Nucleus accumbens (tissue), 56 donors: ENCODE results near the gene ITGA11.

ENCODE experiments used
- DNase-seq, 56 donors: peaks; one replicate each; lab custom pipeline; 2025; lab: John Stamatoyannopoulos, UW

ITGA11 gene

GRCh38 chr15:68413363-68414205 lies 18.4 kb downstream of the ITGA11 start:
- no peak for DNase-seq

- no peak for DNase-seq
Observed at GRCh38 chr15:68412218-68412617, 19.7 kb downstream of the ITGA11 start.

- no peak for DNase-seq
Observed at GRCh38 chr15:68411735-68412134, 20.2 kb downstream of the ITGA11 start.

GRCh38 chr15:68411343-68411675 lies 20.7 kb downstream of the ITGA11 start:
- no peak for DNase-seq

- no peak for DNase-seq
Observed at GRCh38 chr15:68410466-68411342, 21.3 kb downstream of the ITGA11 start.

- DNase-seq: no peak
Observed at GRCh38 chr15:68409736-68410370, 22.1 kb downstream of the ITGA11 start.

GRCh38 chr15:68408971-68409370 lies 23.0 kb downstream of the ITGA11 start:
- DNase-seq: no peak

GRCh38 chr15:68407886-68408881 lies 23.8 kb downstream of the ITGA11 start:
- DNase-seq: no peak

- DNase-seq: no peak
Observed at GRCh38 chr15:68407141-68407885, 24.6 kb downstream of the ITGA11 start.

GRCh38 chr15:68405378-68406250 lies 26.3 kb downstream of the ITGA11 start:
- no peak for DNase-seq

GRCh38 chr15:68404056-68404798 lies 27.7 kb downstream of the ITGA11 start:
- no peak for DNase-seq

- no peak for DNase-seq
Observed at GRCh38 chr15:68403161-68403941, 28.6 kb downstream of the ITGA11 start.

- DNase-seq: no peak
Observed at GRCh38 chr15:68402432-68403160, 29.4 kb downstream of the ITGA11 start.

GRCh38 chr15:68401496-68402431 lies 30.2 kb downstream of the ITGA11 start:
- DNase-seq: no peak

- DNase-seq: no peak
Observed at GRCh38 chr15:68400066-68400456, 31.9 kb downstream of the ITGA11 start.
